Upper lobe of left lung (tissue), 4 donors: ENCODE measurements around the gene ORAI2.
"Not testable (repeated sequence)": the region's sequence is repeated elsewhere in the genome, so short reads cannot be mapped to it uniquely, and the experiment has no call there.

Experiments
- POLR2A ChIP-seq, 4 donors: fragments of 450-650 bp; IDR thresholded peaks; one replicate each; pipeline ENCODE4 v1.5.1; 2016 to 2017; ENCODE audit warnings: antibody characterized with exemption in 4 of 4, mild to moderate bottlenecking in 2 of 4
- TF ChIP-seq, protein P1 (sequence below), 6 experiments: fragments of 450-650 bp in 4 of 6; fragments of 200-600 bp in 2 of 6; sonication (generic) in 2 of 6; IDR thresholded peaks; one replicate each; pipeline ENCODE4 v1.5.1; 2016 to 2019; ENCODE audit warnings: antibody characterized with exemption in 6 of 6

DNA sequence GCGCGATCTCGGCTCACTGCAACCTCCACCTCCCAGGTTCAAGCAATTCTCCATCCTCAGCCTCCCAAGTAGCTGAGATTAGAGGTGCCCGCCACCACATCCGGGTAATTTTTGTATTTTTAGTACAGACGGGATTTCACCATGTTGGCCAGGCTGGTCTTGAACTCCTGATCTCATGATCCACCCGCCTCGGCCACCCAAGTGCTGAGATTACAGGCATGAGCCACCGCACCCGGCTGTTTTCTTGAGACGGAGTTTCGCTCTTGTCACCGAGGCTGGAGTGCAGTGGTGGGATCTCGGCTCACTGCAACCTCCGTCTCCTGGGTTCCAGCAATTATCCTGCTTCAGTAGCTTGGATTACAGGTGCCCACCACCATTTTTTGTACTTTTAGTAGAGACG is 64.9 kb downstream of the ORAI2 start:
- TF ChIP-seq, protein P1, sequence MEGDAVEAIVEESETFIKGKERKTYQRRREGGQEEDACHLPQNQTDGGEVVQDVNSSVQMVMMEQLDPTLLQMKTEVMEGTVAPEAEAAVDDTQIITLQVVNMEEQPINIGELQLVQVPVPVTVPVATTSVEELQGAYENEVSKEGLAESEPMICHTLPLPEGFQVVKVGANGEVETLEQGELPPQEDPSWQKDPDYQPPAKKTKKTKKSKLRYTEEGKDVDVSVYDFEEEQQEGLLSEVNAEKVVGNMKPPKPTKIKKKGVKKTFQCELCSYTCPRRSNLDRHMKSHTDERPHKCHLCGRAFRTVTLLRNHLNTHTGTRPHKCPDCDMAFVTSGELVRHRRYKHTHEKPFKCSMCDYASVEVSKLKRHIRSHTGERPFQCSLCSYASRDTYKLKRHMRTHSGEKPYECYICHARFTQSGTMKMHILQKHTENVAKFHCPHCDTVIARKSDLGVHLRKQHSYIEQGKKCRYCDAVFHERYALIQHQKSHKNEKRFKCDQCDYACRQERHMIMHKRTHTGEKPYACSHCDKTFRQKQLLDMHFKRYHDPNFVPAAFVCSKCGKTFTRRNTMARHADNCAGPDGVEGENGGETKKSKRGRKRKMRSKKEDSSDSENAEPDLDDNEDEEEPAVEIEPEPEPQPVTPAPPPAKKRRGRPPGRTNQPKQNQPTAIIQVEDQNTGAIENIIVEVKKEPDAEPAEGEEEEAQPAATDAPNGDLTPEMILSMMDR (IDR thresholded peaks at IDR 0.05) = not testable (repeated sequence)
- TF ChIP-seq POLR2A (IDR thresholded peaks at IDR 0.05) = not testable (repeated sequence)
